ENCODE data around the gene LCE3B.
"Not testable (repeated sequence)": the region's sequence is repeated elsewhere in the genome, so short reads cannot be mapped to it uniquely, and the experiment has no call there.

Gene LCE3B

GRCh38 chr1:152613511-152613910, at the start of gene LCE3B:
TSS of gene LCE3B (plus strand) at chr1:152613811. CDS start at chr1:152613811, 0 bp downstream.
- DNase-seq = no peak

GRCh38 chr1:152565115-152565514, 48.5 kb upstream of the LCE3B start:
- no peak for DNase-seq

GRCh38 chr1:152565535-152566215, 47.9 kb upstream of the LCE3B start:
- DNase-seq = no peak

- DNase-seq = no peak
Observed at GRCh38 chr1:152566681-152567080, 46.9 kb upstream of the LCE3B start, which contains the start of gene LCE3E. TSS of gene LCE3E (minus strand) at chr1:152566780. CDS start at chr1:152566208, 572 bp downstream.

GRCh38 chr1:152577168-152577567, 36.4 kb upstream of the LCE3B start:
- DNase-seq = no peak

- DNase-seq = not testable (repeated sequence)
Observed at GRCh38 chr1:152579526-152579925, 34.1 kb upstream of the LCE3B start.

GRCh38 chr1:152580433-152580832, 33.2 kb upstream of the LCE3B start, which contains the start of gene LCE3D:
TSS of gene LCE3D (minus strand) at chr1:152580516. CDS start at chr1:152579936, 580 bp downstream.
- DNase-seq = no peak

- DNase-seq = no peak
Observed at GRCh38 chr1:152582647-152583046, 31.0 kb upstream of the LCE3B start.

GRCh38 chr1:152585586-152585985, 28.0 kb upstream of the LCE3B start:
- DNase-seq = no peak

GRCh38 chr1:152596986-152597385, 16.6 kb upstream of the LCE3B start:
- DNase-seq = no peak

- no peak for DNase-seq
Observed at GRCh38 chr1:152599934-152600333, 13.7 kb upstream of the LCE3B start, which contains the start of gene LCE3C. TSS of gene LCE3C (plus strand) at chr1:152600234. CDS start at chr1:152600732, 498 bp downstream.

GRCh38 chr1:152621993-152622392, 8.4 kb downstream of the LCE3B start:
- DNase-seq = no peak

GRCh38 chr1:152622803-152623202, 9.2 kb downstream of the LCE3B start, which contains the start of gene LCE3A:
TSS of gene LCE3A (minus strand) at chr1:152623103. CDS start at chr1:152623103, 0 bp downstream.
- DNase-seq = peak; percentile 32

GRCh38 chr1:152623203-152623844, 9.7 kb downstream of the LCE3B start:
- no peak for DNase-seq

- no peak for DNase-seq
Observed at GRCh38 chr1:152626744-152627143, 13.1 kb downstream of the LCE3B start.

- no peak for DNase-seq
Observed at GRCh38 chr1:152630596-152630995, 17.0 kb downstream of the LCE3B start.

- DNase-seq = no peak
Observed at GRCh38 chr1:152640351-152640750, 26.7 kb downstream of the LCE3B start.

GRCh38 chr1:152643945-152644344, 30.3 kb downstream of the LCE3B start:
- no peak for DNase-seq

- DNase-seq = no peak
Observed at GRCh38 chr1:152645146-152645545, 31.5 kb downstream of the LCE3B start.

- no peak for DNase-seq
Observed at GRCh38 chr1:152646656-152647055, 33.0 kb downstream of the LCE3B start.

GRCh38 chr1:152654110-152654509, 40.5 kb downstream of the LCE3B start:
- peak; percentile 40 for DNase-seq

GRCh38 chr1:152656459-152656858, 42.8 kb downstream of the LCE3B start:
- no peak for DNase-seq

- no peak for DNase-seq
Observed at GRCh38 chr1:152657677-152658076, 44.1 kb downstream of the LCE3B start.

- DNase-seq = no peak
Observed at GRCh38 chr1:152658649-152659048, 45.0 kb downstream of the LCE3B start.

All from NK-92 treated with Interleukin-12 subunit alpha and Interleukin-12 subunit beta, amount 100 ng/mL, for 24 hours (cell line).